Stimulated activated CD4-positive, alpha-beta T cell treated with anti-CD3 and anti-CD28 coated beads, Interleukin-15, amount 100 ng/mL, for 48 hours (primary cell): ENCODE data around the gene ANKRA2.
"Not testable (repeated sequence)": the region's sequence is repeated elsewhere in the genome, so short reads cannot be mapped to it uniquely, and the experiment has no call there.

ENCODE experiments used
- DNase-seq, 2 donors: peaks; one replicate each; pipeline ENCODE4 v3.0.0-alpha.2; 2020; ENCODE audit warnings: low read depth in 2 of 2

ANKRA2 gene

DNA sequence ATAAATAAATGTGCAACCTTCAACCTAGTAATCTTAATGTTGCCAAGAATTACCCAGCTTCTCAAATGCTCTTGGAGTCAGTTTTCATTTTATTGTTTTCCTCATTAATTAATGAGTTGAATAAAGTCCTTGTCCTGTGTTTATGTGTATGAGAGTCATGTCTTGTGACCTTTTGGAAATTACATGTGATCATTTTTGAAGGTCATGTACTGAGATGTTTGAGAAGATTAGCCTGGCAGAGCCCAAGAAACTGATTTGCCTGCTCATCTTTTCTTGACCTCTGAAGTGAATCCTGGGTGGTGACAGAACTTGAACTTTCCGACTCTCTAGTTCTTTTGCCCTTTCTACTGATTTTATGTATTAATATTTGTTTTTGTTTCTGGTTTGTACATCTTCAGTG, 15.4 kb downstream of the ANKRA2 start:
- no peak for DNase-seq

DNA sequence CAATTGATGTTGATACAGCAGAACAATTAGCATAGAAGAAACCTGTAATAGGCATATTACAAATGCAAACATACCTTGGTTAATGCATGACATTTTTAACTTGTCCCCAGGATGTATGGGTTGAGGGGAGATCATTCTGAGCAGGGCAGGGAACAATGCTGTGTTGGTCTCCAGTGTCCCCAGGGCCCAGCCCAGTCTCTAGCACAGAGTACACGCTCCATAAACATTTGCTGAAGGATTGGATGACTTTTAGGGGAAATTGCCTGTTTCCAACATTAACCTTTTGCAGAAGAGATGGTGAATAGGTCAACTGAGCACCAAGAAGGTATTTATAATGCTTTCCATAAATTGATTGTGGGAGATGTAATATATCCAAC, 20.0 kb downstream of the ANKRA2 start:
- no peak for DNase-seq

DNA sequence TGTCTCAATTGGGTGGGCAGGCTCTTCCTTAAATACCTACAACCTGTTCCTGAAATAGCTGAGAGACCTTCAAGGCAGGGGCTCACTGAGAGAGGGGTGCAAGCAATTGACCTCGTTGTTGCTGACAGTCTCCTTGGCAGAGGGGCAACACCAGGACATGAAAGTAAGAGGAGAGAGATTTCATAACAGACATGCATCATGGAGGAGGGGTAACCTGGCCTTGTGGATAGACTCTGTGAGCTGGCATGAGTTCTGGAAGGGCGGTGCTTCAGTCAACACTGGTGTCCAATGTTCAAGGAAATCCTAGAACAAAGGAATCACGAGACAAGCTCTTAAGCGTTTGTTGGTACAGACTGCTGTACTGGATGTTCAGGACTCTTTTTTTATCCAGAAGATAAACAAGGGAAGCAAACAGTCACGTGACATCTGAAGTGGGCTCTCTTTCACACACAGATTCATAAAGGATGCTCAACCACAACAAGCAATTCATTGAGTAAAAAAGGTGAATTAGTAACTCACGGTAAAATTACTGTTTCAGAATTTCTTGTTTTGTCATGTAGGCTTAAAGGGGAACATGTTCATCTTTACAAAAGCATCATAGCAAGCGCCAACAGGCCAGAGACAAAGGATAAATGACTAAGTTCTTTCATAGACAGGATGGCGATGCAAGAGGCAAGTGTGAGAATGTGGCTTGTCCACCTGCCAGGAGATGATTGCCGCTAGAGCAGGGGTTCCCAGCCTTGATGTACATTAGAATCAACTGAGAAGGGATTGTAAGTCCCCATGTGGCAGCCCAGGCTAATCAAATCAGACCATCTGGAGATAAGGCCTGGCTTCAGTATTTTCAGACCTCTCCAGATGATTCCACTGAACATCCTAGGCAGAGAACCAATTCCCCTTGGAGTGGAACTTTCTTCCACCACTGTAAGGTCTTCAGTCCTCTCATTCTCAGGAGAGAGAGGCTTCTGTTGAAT, 20.7 kb downstream of the ANKRA2 start:
- no peak for DNase-seq

DNA sequence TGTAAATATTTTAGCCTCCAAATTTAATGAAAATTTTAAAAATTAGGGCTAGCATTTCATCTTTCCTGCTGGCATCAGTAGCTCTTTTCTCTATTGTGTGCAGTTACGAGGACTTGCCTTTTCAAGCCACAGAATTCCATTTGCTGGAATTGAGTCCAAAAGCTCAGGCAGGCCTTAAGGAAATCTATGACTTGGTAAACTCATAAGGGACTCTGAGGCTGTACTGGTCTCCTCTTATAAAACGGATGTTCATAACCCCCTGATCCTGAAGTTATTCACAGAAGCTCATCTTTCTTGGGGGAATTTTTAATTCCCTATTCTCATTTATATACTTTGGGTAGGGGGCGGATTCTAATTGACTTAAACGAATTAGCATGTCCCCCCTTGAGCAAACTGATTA, 23.4 kb downstream of the ANKRA2 start:
- DNase-seq = no peak

DNA sequence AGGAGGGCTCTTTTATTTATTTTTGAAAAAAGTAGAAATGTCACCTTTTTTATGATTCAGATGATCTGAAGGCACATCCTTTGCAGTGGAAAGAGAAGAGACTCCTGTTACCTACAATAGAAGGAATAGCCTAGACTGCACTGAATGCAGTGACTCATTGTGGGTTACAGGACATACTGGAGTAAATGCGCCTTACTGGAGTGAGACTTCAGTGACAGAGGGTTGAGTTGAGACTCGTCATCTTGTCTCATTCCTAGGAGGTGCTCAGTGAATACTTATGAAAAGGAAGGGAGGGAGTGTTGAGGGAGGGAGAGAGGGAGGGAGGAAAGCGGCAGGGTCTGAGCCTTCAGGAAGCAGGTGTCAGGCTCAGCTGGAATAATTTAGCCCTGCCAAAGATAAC, 25.2 kb downstream of the ANKRA2 start:
- DNase-seq = no peak

DNA sequence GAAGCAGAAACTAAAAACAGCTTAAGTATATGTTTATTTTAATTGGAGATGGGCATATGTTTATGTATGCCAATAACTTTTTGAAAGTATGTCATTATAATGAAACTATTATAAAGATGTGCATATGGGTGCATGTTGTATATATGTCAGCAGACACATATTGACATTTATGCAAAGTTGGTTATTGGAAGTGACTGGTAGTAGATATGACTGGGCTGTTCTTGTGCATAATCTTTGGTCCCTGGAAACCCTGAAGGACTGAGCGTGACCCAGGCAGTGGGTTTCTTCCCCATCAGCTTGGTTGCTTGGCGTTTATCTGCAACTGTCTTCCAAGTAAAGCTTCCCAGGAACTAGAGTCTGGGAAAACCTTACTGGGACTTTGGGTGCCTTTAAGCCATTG, 25.7 kb downstream of the ANKRA2 start:
- DNase-seq = no peak

DNA sequence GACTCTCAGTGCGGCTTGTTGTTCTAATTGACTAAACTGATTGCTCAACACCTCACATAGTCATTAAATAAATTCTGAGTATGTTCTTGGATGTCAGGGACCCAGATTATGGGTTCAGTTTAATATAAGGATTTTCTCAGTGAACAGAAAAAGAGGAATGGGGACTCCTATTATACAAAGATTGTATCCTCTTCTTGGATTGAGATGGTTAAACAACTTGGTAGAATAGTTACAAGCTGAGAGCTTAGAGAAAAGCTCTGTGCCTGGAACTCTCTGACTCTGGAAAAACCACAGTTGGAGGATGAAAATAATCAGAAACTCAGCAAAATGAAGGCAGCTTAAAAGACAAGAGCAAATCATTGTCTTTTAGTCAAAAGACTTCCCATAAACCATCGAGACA, 30.5 kb downstream of the ANKRA2 start:
- no peak for DNase-seq

DNA sequence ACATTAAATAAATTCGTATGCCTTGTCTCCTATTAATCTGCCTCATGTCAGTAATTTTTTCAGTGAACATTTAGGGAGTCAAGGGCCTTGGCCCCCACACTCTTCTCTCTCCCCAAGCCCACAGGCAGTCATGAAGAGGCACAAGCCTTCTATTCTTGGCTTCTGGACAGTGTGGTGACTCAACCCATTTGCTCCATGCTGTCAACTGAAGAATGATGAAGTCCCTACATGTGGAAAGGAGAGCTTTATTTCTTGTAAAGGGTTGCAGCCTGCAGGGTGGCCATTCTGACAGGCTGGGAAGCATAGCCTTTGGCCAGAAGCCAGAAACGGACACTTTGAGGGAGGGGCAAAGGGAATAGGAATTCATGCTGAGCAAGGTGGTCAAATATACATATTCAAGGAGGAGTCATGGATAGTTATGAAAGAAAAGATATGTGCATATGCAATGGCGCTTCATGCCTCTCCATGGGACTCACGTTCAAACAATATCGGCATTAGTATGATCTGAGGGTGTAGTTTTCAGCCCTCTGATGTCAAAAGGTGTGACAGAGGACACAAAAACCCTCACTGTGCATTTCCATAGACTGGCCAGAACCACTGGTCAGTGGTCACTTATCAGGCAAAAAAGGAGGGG, 31.3 kb downstream of the ANKRA2 start:
- DNase-seq = no peak

DNA sequence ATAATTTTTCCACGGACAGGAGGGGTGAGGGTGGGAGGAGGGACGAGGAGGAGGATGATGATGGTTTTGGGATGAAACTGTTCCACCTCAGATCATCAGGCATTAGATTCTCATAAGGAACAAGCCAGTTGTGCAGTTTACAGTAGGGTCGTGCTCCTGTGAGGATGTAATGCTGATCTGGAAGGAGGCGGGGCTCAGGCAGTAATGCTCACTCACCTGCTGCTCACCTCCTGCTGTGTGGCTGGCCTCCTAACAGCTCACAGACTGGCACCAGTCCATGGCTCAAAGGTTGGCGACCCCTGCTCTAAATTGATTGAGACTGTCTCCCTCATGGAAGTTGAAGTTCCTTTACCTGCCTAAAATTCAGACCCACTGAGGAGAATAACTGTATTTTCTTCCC, 33.2 kb downstream of the ANKRA2 start:
- DNase-seq = no peak

DNA sequence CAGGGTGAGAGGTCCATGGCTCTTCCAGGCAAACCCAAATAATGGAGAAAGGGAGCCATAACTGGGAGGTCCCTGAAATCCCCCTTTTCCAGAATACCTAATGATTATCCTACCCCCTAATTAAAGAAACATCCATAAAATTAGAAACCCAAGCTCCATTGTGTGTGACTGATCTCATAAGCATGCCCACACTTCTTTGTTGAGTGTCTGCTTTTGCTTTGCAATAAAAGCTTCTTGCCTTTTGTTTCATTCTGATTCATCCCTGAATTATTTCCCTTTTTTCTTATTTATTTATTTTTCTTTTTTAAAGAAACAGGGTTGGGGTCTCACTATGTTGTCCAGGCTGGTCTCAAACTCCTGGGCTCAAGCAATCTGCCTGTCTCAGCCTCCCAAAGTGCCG, 34.1 kb downstream of the ANKRA2 start:
- DNase-seq = no peak

DNA sequence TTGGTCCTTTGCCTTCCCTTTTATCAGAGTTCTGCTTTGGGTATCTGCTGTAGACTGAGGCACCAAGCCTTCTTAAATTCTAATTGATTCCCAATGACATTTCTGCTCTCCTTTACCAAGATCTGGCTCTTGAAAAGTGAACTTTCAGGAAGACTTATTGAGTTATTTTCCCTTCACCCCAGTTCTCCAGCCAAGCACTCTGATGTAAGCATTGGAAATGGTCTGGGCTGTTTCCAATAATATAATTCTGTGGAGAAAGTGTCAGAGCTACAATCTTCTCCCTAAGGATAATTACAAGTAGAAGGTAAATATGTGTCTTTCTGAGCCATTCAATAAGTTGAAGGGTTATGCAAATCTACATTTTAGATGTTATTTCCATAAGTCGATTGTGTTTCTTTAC, 36.4 kb downstream of the ANKRA2 start:
- DNase-seq = no peak

DNA sequence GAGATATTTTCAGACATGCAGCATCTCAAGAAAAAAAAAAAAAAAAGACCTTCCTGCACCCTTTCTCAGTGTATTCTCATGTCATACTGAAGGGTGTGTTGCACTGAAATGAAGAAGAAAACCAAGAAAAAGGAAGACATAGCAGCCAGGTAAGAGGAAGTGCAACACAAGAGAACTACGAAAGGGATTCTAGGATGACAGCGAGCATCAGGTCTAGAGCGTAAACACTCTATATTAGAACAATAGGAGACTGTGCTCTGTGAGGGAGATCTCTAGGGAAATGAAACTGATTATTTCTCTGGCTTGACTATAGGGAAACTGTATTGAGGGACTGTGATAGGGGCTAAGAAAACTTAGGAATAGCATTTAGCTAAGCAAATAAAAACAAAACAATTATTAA, 37.2 kb downstream of the ANKRA2 start:
- DNase-seq = no peak

DNA sequence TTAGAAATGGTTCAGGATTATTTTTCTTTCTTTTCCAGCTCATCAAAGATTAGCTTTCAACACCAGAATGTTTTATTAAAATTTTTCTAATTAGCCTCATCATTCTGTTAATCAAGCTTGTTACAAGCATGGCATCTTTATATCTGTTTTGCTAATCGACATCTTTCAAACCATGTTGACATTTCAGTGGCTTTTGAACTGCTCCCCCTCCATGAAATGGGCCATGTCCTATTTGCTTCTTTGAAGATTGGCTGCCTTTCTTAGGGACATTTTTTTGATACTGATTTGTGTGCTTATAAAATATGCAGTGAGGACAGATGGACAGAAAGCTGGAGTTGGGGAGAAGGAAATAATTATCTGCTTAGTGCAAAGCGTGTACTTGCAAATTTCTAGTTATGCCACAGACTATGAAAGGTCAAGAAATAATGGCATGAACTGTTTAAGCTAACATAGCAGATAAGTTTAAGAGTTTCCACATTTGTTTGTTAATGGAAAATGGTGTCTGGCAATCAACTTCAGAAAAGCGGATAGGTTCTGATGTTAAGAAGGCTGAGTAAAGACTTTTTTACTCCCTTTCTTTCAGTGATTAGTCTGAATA, 39.7 kb downstream of the ANKRA2 start:
- no peak for DNase-seq

DNA sequence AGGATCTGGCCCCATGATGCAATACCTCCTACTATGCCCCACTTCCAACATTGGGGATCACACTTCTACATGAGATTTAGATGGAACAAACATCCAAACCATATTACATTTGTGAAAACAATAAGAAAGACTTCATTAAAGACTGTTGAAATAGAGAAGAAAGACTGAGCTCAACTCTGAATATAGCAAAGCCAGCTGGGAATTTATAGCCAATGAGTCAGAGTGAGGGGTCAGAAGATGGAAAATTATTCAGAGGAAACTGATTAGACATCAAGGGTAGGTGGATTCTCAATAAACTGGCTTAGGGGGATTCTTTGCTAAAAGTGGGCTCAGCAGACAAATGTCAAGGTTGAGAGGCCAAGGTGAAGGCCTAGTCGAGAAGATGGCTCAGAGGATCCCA, 41.6 kb downstream of the ANKRA2 start:
- DNase-seq = no peak

DNA sequence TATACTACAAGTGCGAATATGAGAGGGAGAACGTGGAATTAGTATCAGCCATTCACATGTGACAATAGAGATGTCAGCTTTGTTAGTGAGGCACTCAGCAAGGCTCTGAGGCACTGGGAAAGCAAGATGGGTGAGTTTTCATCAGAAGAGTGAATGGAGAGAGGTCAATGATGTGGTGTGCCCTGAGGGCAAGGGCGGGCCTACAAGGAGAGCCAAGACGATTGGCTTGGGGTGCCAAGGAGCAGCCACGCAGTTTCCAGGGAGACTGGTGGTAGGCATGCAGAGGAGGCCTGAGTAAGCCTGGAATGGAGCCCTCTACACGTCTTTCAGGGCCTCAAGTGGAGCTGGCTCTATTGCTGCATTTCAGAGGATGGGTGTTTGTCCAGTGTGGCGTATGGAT, 42.5 kb downstream of the ANKRA2 start:
- no peak for DNase-seq

DNA sequence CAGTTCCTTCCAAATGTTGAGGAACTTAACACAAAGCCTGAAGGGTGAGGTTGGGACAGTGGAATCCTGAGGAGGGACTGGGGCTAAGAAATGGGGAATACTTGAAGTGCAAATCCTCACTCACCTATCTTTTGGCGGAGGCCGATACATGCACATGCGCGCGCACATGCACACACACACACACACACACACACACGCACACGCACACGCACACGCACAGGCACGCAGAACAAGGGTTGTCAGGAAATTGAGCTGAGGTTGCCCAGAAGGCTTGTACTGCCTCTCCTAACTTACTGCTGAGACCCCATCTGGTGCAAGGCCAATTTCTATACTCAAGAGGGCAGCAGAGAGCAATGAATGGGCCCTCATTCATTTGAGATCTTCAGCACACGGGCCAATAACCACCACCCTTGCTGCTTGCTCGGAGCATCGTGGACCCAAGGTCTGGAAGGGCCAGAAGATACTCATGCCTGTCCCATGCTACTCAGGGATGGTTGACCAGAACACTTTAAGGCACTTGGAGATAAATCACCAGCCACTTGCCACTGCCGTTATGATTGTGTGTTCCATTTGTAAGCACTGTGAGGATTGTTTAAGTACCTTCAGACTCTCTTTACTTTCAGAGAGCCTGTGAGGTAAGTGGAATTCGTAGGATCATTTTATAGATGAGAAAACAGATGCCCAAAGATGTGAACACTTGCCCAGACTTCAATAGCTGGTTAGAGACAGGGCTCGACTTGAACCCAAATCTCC, 45.7 kb downstream of the ANKRA2 start:
- peak; percentile 52 to 67 for DNase-seq

DNA sequence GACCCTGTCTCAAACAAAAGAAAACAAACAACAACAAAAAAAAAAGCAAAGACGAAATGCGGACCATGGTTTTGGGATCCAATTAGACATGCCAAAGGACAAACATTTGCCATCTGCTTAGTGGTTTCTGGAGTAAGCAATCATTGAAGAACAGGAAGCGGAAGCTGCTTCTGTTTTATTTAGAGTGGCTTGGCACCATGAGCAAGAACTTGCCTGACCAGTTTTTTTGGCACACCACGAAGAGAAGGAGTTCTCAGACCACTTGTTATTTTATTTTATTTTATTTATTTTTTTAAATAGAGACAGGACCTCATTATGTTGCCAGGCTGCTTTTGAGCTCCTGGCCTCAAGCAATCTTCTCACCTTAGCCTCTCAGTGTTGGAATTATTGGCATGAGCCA, 50.2 kb downstream of the ANKRA2 start:
- no peak for DNase-seq

DNA sequence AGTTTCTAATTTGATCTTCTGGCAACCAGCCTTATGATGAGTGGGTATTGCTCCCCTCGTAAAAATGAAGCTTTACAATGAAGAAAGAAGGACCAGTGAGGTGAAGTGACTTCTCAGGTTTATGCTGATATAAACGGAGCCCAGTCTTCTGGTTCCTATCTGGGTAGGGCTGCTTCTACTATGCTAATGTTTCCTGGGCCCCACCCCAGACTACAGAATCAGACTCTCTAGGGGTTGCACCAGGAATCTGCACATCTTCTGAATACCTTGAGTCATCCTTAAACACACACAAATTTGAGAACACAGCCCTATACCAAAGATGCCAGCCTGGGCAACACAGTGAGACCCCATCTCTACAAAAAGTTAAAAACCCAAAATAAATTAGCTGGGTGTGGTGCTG, 51.0 kb downstream of the ANKRA2 start:
- no peak for DNase-seq

DNA sequence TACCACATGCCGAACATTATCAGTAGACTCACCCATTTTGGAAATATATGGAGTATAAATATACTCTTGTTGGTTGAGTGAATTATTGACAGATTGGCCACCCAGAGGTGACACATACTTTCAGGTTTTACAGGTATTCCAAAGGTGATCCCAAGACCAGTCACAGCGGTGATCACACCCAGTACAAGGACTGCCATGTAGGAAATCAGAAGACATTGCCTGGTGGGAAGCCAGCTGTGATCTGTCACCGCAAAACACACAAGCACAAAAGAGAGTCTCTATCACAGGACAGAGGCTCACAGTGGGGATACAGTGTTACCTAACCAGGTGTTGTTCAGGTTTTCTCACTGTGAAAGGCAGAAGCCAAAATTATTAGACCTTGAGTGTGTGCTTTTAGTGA, 51.4 kb downstream of the ANKRA2 start:
- DNase-seq = no peak

DNA sequence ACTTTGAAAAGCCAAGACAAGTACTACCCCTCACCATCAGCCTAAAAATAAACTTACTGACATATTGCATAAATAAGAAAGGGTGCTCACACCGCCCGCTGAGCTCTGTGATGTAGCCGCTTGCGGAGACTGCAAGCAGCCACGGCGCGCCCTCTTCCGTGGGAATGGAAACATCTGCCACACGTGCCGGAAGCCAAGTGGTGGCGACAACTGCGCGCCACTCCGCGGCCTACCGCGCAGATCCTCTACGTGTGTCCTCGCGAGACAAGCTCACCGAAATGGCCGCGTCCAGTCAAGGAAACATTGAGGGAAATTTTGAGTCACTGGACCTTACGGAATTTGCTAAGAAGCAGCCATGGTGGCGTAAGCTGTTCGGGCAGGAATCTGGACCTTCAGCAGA, 56.9 kb downstream of the ANKRA2 start:
- DNase-seq = not testable (repeated sequence)

DNA sequence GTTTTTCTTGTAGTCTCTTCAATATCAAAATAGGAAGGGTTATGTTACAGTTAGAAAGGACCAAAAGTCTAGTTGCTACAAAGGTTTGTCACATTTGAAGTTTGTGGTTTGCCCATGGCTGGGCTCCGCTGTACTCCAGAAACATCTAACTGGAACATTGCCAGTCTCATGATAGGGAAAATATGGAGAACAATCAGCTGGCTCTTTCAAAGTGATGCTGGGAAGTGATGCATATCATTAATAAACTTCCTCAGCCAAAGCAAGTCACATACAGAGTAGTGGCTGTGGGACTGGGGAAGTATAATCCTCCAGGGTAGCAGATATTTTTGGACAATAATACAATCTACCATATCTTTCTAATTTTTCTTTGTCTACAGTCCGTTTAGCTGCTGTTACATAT, 58.4 kb downstream of the ANKRA2 start:
- no peak for DNase-seq

DNA sequence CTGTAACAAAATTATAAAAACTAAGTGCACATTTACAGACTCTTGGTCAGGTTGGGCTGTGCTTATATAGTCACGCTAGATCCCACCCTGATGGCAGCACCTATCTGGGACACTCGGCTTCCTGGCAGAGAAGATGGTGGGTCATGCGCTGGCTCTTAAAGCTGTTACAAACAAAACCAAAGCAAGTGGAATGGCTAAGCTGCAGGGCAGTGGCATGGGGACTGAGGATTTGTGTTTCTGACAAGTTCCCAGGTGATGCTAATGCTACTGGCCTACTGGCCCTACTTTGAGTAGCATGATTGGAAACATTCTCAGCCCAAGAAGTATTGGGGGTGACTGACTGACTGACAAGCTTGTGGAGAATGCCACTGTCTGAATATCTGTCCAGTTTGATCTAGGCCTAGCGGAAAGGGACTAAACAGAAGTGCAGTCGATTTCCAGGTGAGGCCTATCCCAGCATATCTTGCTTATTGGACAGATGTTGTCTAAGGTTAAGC, 58.9 kb downstream of the ANKRA2 start:
- DNase-seq = no peak
